ENCODE results near the gene NME4. TPM values are rescaled to one million over a fixed set of nuclear protein-coding genes. Genes with fewer than 3 reads are reported as not detected.

Gene NME4
- total RNA-seq, 1 experiment from 2014 or later, result 159 TPM

DNA sequence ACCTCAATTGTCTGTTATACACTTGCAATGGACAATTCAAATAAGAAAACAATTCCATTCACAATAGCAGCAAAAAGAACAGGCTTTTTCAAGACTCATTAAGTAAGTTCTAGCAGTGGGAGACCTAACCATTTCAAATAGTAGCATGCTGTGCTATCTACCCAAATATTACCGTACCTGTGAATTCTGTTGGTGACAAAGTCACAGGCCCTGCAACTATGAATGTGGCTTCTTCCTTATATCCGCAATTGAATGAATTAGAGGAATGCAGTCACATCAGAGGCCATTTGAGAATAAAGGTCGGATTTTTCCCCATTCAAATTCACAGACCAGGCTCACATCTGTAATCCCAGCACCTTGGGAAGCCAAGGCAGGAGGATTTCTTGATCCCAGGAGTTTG, 800 bp upstream of the NME4 start:
- Histone ChIP-seq H3K4me3 (peak overlapping the region; percentile 58; the same call in 1 of the 2 replicates), H3K9me3 (ENCODE audit: insufficient read depth, low read depth) (no peaks in the 10 kb centered on the region), H3K27ac (no peak overlapping the region), H3K79me2 (ENCODE audit: low read depth) (no peaks in the 10 kb centered on the region), H3K27me3 (ENCODE audit: insufficient read depth, low read depth) (no peaks in the 10 kb centered on the region), H3K36me3 (ENCODE audit: low read depth) (no peaks in the 10 kb centered on the region), H3K9me2 (ENCODE audit: insufficient read depth) (no peaks in the 10 kb centered on the region), H3F3A (ENCODE audit: insufficient read depth, low read depth) (peaks cover 48% of the 10 kb centered on the region), H2AFZ (no peak overlapping the region; the same call in 1 of the 2 replicates), H3K4me2 (peak overlapping the region; percentile 94), H4K20me1 (ENCODE audit: insufficient read depth) (no peaks in the 10 kb centered on the region), H3K4me1 (replicated peaks; ENCODE audit: insufficient read depth) (peaks cover 16% of the 10 kb centered on the region)
- intact Hi-C loops (cut with micrococcal nuclease; ENCODE audit: unreplicated experiment), result no loop called here
- TF ChIP-seq, protein P1, sequence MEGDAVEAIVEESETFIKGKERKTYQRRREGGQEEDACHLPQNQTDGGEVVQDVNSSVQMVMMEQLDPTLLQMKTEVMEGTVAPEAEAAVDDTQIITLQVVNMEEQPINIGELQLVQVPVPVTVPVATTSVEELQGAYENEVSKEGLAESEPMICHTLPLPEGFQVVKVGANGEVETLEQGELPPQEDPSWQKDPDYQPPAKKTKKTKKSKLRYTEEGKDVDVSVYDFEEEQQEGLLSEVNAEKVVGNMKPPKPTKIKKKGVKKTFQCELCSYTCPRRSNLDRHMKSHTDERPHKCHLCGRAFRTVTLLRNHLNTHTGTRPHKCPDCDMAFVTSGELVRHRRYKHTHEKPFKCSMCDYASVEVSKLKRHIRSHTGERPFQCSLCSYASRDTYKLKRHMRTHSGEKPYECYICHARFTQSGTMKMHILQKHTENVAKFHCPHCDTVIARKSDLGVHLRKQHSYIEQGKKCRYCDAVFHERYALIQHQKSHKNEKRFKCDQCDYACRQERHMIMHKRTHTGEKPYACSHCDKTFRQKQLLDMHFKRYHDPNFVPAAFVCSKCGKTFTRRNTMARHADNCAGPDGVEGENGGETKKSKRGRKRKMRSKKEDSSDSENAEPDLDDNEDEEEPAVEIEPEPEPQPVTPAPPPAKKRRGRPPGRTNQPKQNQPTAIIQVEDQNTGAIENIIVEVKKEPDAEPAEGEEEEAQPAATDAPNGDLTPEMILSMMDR (conservative IDR thresholded peaks at IDR 0.05), result no peak
- no peak for TF ChIP-seq EZH2 (IDR thresholded peaks at IDR 0.05; ENCODE audit: low read depth)
- CTCF ChIA-PET, result no interaction called here
- no peak for DNase-seq
- no TSS peak for BruUV-seq (replicated peaks)
- POLR2A ChIA-PET (ENCODE audit: unreplicated experiment), result interaction anchor here (0.7 kb wide), 1 partner anchor 913 kb away, joined by 14 read pairs; the partner anchor contains the start of gene UBE2I

DNA sequence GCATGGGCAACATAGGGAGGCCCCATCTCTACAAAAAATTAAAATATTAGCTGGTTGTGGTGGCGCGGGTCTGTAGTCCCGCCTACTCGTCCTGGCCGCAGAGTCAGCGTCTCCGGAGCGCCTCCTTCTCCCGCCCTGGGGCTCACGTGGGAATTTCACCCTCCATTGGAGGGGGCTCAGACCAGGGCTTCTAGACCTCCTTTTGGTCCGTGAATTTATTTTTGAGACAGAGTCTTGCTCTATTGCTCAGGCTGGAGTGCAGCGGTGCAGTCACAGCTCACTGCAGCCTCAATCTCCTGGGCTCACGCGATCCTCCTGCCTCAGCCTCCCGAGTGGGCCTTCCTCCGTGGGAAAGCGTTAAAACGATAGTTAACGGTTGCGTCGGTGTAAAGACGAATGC, 394 bp upstream of the NME4 start:
- Histone ChIP-seq H4K20me1 (ENCODE audit: insufficient read depth) (no peaks in the 10 kb centered on the region), H3K36me3 (ENCODE audit: low read depth) (no peaks in the 10 kb centered on the region), H2AFZ (peak overlapping the region; percentile 61), H3K27me3 (ENCODE audit: insufficient read depth, low read depth) (no peaks in the 10 kb centered on the region), H3K9me3 (ENCODE audit: insufficient read depth, low read depth) (no peaks in the 10 kb centered on the region), H3K9me2 (ENCODE audit: insufficient read depth) (no peaks in the 10 kb centered on the region), H3K79me2 (ENCODE audit: low read depth) (0 out of 2 replicates have a peak, but pooled peaks cover 2% of the 10 kb centered on the region), H3K4me3 (peak overlapping the region; percentile 58), H3K4me2 (peak overlapping the region; percentile 94), H3K27ac (no peak overlapping the region), H3F3A (ENCODE audit: insufficient read depth, low read depth) (peaks cover 50% of the 10 kb centered on the region), H3K4me1 (replicated peaks; ENCODE audit: insufficient read depth) (peaks cover 16% of the 10 kb centered on the region)
- TF ChIP-seq EZH2 (IDR thresholded peaks at IDR 0.05; ENCODE audit: low read depth), result no peak
- TF ChIP-seq, protein P1 (conservative IDR thresholded peaks at IDR 0.05), result no peak
- no TSS peak for BruUV-seq (replicated peaks)
- peak in 1 of 2 experiments; percentile 41 for DNase-seq
- CTCF ChIA-PET, result interaction anchor here (0.7 kb wide), 1 partner anchor 272 kb away, joined by 6 read pairs; no protein-coding TSS in a partner anchor
- intact Hi-C loops (cut with micrococcal nuclease; ENCODE audit: unreplicated experiment), result no loop called here
- POLR2A ChIA-PET (ENCODE audit: unreplicated experiment), result interaction anchor here (0.5 to 0.7 kb wide), 2 partner anchors 14 to 913 kb away, joined by 14 to 20 read pairs; partner anchors contain the start of gene UBE2I

GRCh38 chr16:397736-398332, 835 bp downstream of the NME4 start:
- no peaks in the 10 kb centered on the region for H3K9me2 ChIP-seq (ENCODE audit: insufficient read depth)
- H3F3A ChIP-seq (ENCODE audit: insufficient read depth, low read depth), result peaks cover 53% of the 10 kb centered on the region
- no peak overlapping the region for H3K4me2 ChIP-seq
- BruUV-seq (replicated peaks), result no TSS peak
- H4K20me1 ChIP-seq (ENCODE audit: insufficient read depth), result no peaks in the 10 kb centered on the region
- TF ChIP-seq, protein P1 (conservative IDR thresholded peaks at IDR 0.05), result no peak
- TF ChIP-seq EZH2 (IDR thresholded peaks at IDR 0.05; ENCODE audit: low read depth), result no peak
- no peaks in the 10 kb centered on the region for H3K9me3 ChIP-seq (ENCODE audit: insufficient read depth, low read depth)
- no peaks in the 10 kb centered on the region for H3K27me3 ChIP-seq (ENCODE audit: insufficient read depth, low read depth)
- intact Hi-C loops (cut with micrococcal nuclease; ENCODE audit: unreplicated experiment), result no loop called here
- H2AFZ ChIP-seq, result no peak overlapping the region
- ChIA-PET CTCF (no interaction called here), POLR2A (ENCODE audit: unreplicated experiment) (no interaction called here)
- H3K4me1 ChIP-seq (replicated peaks; ENCODE audit: insufficient read depth), result peaks cover 16% of the 10 kb centered on the region
- H3K36me3 ChIP-seq (ENCODE audit: low read depth), result no peaks in the 10 kb centered on the region
- H3K27ac ChIP-seq, result no peak overlapping the region
- H3K79me2 ChIP-seq (ENCODE audit: low read depth), result peaks cover 6% of the 10 kb centered on the region; the same call in 1 of the 2 replicates
- no peak overlapping the region for H3K4me3 ChIP-seq
- no peak for DNase-seq

Data from PC-9 (cell line).